CD4-positive, alpha-beta T cell treated with Interleukin-15 for 1 hour (primary cell): ENCODE measurements around the gene CHRNA1.

Experiments
- DNase-seq: peaks from one replicate; pipeline ENCODE4 v3.0.0-alpha.2; 2020

Gene CHRNA1

GRCh38 chr2:174764280-174765255, at the start of gene CHRNA1:
Gene CHRNA1 (minus strand): TSS chr2:174764472. CDS start chr2:174764394, 78 bp downstream.
- no peak for DNase-seq

- DNase-seq, result no peak
These were observed 47.8 kb upstream of the CHRNA1 start for GRCh38 chr2:174812037-174812436.

GRCh38 chr2:174807931-174808330, 43.7 kb upstream of the CHRNA1 start:
- DNase-seq, result no peak

GRCh38 chr2:174805803-174806202, 41.5 kb upstream of the CHRNA1 start:
- no peak for DNase-seq

DNA sequence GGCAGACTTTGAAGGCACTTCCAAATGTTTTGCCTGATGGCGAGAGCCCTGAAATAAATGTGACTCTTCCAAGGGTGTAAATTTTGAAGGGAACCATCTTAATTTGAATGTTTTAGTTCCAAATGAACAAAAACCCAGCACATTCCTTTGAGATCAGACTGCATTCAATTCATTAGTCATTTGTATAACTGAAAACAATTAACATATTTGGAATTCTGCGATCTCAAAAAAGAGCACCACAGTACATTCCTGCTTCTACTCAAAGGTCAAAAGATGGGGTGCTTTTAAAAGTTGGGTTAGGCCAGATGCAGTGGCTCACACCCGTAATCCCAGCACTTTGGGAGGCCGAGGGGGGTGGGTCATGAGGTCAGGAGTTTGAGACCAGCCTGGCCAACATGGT, 38.2 kb upstream of the CHRNA1 start:
- DNase-seq, result no peak

GRCh38 chr2:174800436-174801205, 36.3 kb upstream of the CHRNA1 start:
- DNase-seq, result no peak

DNA sequence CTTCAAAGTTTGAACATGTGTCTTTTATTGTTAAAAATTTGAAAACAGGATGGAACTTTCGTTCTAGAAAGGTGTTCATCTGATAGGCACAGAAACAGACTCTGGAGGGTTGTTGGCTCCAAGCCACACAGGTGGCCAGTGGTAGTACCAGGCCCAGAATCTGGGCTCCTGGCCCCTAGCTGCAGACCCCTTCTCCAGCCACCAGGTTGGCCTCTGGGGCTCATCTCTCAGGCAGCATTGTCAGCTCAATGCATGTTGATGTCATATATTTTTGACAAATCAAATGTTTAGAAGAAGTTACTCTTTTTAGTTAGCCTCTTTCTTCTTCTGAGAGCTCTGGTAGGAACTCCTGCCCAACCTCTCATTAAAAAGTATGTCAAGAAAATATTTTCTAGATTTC, 34.5 kb upstream of the CHRNA1 start:
- no peak for DNase-seq

GRCh38 chr2:174797781-174798276, 33.6 kb upstream of the CHRNA1 start:
- no peak for DNase-seq

DNA sequence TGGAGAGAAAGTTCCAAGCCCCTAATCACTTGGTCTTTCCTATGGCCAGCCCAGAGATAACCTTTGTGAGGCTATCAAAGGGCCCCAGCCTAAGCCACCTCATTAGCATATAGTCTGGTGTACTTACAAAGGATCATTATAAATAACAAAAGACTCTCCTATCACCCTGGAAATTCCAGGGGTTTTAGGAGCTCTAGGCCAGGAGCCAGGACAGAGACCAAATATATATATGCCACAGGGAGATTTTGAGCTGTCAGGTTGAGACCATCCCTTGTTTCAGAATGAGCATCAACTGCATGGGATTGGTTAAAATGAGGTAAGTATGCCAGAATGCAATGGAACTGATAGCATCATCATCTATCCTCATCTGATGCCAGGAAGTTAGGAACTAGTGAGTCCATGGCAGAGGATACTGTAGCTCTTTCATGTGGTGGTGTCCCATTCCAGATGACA, 32.1 kb upstream of the CHRNA1 start:
- no peak for DNase-seq

- no peak for DNase-seq
These were observed 30.6 kb upstream of the CHRNA1 start for GRCh38 chr2:174794851-174795374.

DNA sequence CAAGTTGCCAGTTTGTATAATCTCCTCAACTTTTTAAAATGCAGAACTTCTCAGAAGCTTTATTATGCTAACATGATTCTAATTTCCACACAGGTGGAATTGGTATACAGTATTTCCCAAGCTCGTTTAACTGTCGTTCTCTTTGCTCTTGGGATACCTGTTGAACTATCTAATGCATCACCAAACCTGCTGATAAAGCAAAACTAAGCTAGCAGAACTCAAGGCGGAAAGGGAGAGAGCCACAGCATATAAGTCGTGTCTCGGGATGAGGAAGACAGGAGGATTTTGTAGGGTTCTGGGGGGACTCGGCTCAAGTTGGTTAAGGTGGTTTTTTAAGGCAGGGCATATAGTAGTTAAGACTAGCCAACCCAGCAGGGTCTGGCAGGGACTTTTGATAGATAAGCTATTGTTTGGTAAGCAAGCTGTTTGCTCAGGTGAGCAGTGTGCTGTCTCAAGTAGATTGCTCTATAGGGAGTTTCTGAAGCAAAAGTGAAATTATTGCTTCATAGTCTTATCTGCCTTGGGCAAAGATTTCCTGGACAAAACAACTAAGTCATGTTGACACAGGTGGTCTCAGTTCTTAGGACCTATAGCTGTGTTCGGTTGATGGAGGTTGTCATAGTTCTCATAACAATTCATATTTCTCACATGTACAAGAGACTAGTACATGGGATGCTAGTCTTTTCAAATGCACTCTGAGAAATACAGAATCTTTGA, 28.2 kb upstream of the CHRNA1 start:
- no peak for DNase-seq

- no peak for DNase-seq
These were observed 27.5 kb upstream of the CHRNA1 start for GRCh38 chr2:174791746-174792280.

- no peak for DNase-seq
These were observed 26.7 kb upstream of the CHRNA1 start for GRCh38 chr2:174791020-174791419.

GRCh38 chr2:174789001-174789400, 24.7 kb upstream of the CHRNA1 start:
- no peak for DNase-seq

DNA sequence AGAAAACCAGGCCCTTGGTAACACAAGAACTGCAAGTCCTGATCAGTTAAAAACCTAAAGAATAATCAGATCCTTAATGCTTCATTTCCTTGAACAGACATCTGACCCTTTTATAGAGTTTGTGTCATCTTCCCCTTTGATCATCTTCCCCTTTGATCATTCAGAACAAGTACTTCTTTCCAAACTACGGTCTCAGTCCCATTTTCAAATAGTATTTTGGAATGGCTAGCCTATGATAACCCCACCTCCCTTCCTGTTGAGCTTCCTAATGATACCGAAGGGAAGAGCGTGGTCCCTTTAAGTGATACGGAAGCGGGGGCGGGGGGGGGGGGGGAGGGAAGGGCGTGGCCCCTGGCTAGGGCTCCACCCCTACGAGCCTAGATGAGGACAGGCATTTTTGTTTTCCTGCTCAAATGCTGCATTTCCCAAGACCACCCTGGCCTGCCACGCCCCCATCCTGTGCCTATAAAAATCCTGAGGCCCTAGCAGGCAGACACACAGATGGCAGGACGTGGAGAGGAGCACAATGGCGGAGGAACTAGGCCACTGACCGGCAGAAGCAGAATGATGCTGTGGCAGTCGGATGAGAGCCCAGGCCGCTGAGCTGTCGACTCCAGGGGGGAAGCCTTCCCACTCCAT, 24.1 kb upstream of the CHRNA1 start:
- no peak for DNase-seq

- DNase-seq, result no peak
These were observed 23.4 kb upstream of the CHRNA1 start for GRCh38 chr2:174787487-174788205.

DNA sequence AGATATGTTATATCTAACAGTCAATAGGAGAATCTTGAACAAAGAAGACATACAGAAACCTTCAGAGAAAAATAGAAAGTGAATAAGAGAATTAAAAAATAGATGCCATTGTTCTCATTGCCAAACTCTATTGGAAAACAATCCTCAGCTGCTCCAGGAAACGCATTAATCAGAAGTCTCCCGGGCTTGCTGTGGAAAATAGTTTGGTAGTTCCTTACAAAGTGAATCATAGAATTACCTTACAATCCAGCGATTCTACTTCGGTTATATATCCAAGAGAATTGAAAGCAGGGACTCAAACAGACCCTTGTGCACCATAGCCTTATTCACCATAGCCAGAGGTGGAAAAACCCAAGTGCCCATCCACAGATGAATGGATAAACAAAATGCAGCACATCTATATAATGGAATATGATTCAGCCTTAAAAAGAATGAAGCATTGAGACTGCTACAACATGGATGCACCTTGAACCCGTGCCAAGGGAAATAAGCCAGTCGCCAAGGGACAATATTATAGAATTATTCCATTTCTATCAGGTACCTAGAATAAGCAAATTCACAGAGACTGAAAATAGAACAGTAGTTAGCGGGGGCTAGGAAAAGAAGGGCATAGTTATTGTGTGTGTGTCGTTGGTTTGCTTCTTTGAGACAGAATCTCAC, 21.9 kb upstream of the CHRNA1 start:
- DNase-seq, result no peak

- no peak for DNase-seq
These were observed 21.2 kb upstream of the CHRNA1 start for GRCh38 chr2:174785481-174785880.

DNA sequence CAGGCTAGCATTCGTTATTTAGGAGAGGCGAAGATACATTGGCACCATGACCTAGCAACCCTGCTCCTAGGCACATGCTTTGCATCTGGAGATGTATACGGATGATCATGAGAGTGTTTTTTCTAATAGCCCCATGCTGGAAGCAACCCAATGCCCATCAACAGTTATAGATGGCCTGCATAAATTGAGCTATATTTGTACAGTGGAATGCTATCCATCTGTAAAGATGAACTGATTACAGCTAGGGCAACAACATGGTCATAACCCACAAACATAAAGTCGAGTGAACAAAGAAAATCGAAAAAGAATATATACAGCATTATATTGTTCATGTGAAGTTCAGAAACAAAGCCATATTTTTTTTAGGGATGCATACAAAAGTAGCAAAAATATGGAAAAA, 20.6 kb upstream of the CHRNA1 start:
- DNase-seq, result no peak

GRCh38 chr2:174784316-174784715, 20.0 kb upstream of the CHRNA1 start:
- no peak for DNase-seq

DNA sequence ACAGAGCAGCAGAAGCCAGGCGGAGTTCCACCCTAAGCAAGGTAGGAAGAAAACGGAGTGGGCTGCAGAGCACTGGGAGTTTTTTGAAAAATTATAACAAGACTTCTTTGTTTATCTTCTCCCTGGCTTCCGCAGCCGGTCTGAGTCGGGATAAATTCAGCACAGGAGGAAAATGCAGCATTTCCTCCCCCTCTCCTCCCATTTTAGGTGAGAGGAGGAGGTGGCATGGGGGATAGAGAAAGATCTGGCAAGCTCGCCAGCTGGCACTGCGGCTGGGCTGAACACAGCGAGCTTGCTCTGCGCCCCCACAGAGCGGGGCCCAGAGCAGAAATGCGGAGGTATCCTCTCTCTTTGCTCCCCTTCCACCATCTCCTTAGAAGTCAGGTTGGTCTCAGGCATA, 17.7 kb upstream of the CHRNA1 start:
- no peak for DNase-seq
